Natural killer cell (primary cell): ENCODE measurements around the gene SAMM50. TPM values are rescaled to one million over a fixed set of nuclear protein-coding genes. Genes with fewer than 3 reads are reported as not detected.

ENCODE experiments used
- ATAC-seq, 3 donors: fragments of 150-1000 bp in 2 of 3; fragments of 200-7000 bp in 1 of 3; cut with Tn5 transposase; 1 replicate in 1 of 3; 2 replicates in 2 of 3; pipeline ENCODE4 v1.10.0; 2021; ENCODE audit warnings: mild to moderate bottlenecking in 2 of 3, moderate library complexity in 2 of 3
- DNase-seq, 2 donors: peaks; one replicate each; pipeline versions ENCODE4 v3.0.0 to v3.0.0-alpha.2; 2013 to 2021; ENCODE audit warnings: mixed read lengths in 1 of 2
- H3K27ac ChIP-seq: one replicate; pipeline ENCODE4 v1.5.1; 2013; ENCODE audit warnings: mild to moderate bottlenecking, low read length
- H3K27me3 ChIP-seq: one replicate; pipeline ENCODE4 v1.6.1; 2013; ENCODE audit warnings: low read length; ENCODE audit not compliant: control insufficient read depth, insufficient read depth
- H3K36me3 ChIP-seq: one replicate; pipeline ENCODE4 v1.6.1; 2013; ENCODE audit warnings: low read length; ENCODE audit not compliant: control insufficient read depth, insufficient read depth
- H3K4me1 ChIP-seq: one replicate; pipeline ENCODE4 v1.6.1; 2013; ENCODE audit warnings: low read length; ENCODE audit not compliant: control insufficient read depth, insufficient read depth
- H3K4me3 ChIP-seq: one replicate; pipeline ENCODE4 v1.5.1; 2013; ENCODE audit warnings: low read length
- H3K9me3 ChIP-seq: one replicate; pipeline ENCODE4 v1.6.1; 2013; ENCODE audit warnings: low read length; ENCODE audit not compliant: control insufficient read depth, insufficient read depth
- H3K27ac Mint-ChIP-seq, 2 donors: one replicate each; pipeline ENCODE4 v1.8.0; 2022; ENCODE audit warnings: mild to moderate bottlenecking in 2 of 2, mixed read lengths in 2 of 2, moderate library complexity in 1 of 2
- H3K27me3 Mint-ChIP-seq, 2 donors: one replicate each; pipeline ENCODE4 v1.8.0; 2022; ENCODE audit warnings: low read depth in 2 of 2, mixed read lengths in 2 of 2
- H3K36me3 Mint-ChIP-seq: one replicate; pipeline ENCODE4 v1.8.0; 2022; ENCODE audit warnings: mixed read lengths
- H3K4me1 Mint-ChIP-seq, 2 donors: one replicate each; pipeline ENCODE4 v1.8.0; 2022; ENCODE audit warnings: mixed read lengths in 2 of 2
- H3K4me3 Mint-ChIP-seq: one replicate; pipeline ENCODE4 v1.8.0; 2022; ENCODE audit warnings: mild to moderate bottlenecking, moderate library complexity, mixed read lengths
- H3K9me3 Mint-ChIP-seq, 2 donors: one replicate each; pipeline ENCODE4 v1.8.0; 2022; ENCODE audit warnings: mixed read lengths in 2 of 2
- WGBS: methylation state at CpG from one replicate; pipeline ENCODE4 v1.1.7; 2013; ENCODE audit warnings: missing lambda C conversion rate; ENCODE audit not compliant: insufficient coverage; 5-methylcytosine and 5-hydroxymethylcytosine counted together
- intact Hi-C: fragments of 100-400 bp; cut with micrococcal nuclease; formaldehyde crosslinking; loops from one replicate; pipeline ENCODE4 v1.14.2; 2022
- total RNA-seq, 4 donors: library from RNA; stranded (reverse); fragments of 120-200 nt in 1 of 4; gene quantifications; one replicate each; pipeline versions ENCODE4 v1.2.3 to v1.2.4, GENCODE V29; 2013 to 2022
- TF ChIP-seq, protein P1 (sequence below): fragments of 200-600 bp; IDR thresholded peaks from one replicate; pipeline ENCODE4 v1.8.0; 2022; ENCODE audit warnings: antibody characterized with exemption

Gene SAMM50
- total RNA-seq, 3 donors from 2014 or later (not counting 1 experiment from before 2014, with no cell fraction given): 25.9 to 30.6 (median 29.7) TPM

DNA sequence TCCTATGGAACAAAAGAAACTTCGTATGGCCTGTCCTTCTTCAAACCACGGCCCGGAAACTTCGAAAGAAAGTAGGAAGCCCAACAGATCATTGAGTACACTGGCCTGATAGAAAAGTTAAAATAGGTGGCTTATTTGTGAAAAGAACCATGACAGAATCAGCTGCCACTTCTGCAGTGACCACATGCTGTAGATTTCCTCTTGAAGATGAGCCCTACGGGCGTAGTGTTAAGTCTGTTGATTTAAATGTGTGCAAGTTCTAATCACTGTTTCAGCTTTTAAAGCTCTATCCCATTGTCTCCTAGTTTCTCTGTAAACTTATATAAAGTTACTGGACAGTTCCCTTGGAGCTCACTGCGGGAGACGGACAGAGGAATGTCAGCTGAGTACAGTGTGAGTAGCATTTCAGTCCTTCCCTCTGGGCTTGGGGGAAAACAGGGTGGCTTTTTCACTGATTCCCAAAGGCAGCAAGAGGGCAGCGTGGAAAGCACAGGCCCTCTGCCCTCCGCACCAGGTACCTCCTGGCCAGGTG, 17.8 kb downstream of the SAMM50 start:
- Histone ChIP-seq H3K9me3 (no peaks in the 10 kb centered on the region), H3K4me3 (no peak overlapping the region), H3K27me3 (no peaks in the 10 kb centered on the region), H3K36me3 (peaks cover 76% of the 10 kb centered on the region), H3K4me1 (peaks cover 4% of the 10 kb centered on the region), H3K27ac (no peak overlapping the region)
- no peak for DNase-seq
- H3K27ac Mint-ChIP-seq: no peak overlapping the region
- no peaks in the 10 kb centered on the region for H3K9me3 Mint-ChIP-seq
- WGBS: 97% methylated on average over 10 of the region's 10 CpGs
- TF ChIP-seq, protein P1, sequence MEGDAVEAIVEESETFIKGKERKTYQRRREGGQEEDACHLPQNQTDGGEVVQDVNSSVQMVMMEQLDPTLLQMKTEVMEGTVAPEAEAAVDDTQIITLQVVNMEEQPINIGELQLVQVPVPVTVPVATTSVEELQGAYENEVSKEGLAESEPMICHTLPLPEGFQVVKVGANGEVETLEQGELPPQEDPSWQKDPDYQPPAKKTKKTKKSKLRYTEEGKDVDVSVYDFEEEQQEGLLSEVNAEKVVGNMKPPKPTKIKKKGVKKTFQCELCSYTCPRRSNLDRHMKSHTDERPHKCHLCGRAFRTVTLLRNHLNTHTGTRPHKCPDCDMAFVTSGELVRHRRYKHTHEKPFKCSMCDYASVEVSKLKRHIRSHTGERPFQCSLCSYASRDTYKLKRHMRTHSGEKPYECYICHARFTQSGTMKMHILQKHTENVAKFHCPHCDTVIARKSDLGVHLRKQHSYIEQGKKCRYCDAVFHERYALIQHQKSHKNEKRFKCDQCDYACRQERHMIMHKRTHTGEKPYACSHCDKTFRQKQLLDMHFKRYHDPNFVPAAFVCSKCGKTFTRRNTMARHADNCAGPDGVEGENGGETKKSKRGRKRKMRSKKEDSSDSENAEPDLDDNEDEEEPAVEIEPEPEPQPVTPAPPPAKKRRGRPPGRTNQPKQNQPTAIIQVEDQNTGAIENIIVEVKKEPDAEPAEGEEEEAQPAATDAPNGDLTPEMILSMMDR: no peak
- peaks cover 6 to 7% of the 10 kb centered on the region in 2 donors for H3K4me1 Mint-ChIP-seq
- no peak overlapping the region for H3K4me3 Mint-ChIP-seq
- peaks cover 8% of the 10 kb centered on the region for H3K36me3 Mint-ChIP-seq
- H3K27me3 Mint-ChIP-seq: no peaks in the 10 kb centered on the region
- ATAC-seq: no peak
- intact Hi-C loops: no loop called here

DNA sequence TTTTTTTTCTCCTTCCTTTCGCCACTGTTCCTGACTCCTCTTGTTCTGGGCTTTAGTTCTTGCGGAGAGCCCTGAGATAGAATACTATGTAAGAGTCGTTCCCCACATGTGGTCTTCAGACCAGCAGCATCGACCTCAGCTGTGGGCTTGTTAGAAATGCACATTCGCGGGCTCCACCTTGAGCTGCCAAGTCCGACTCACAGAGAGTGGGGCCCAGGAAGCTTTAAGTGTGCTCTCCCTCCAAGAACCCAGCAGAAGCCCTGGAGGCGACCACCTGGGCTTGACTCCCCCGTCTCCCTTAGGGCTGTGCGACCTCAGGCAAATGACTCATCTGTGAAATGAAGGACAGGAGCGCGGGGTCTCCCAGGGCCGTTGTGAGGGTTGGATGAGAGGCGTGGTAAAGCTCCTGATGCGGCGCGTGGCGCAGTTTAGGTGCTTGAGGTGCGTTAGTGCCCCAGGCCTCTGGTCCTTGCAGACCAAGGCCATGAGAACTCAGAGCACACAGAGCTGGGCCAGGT, 18.8 kb downstream of the SAMM50 start:
- H3K27ac Mint-ChIP-seq: no peak overlapping the region

DNA sequence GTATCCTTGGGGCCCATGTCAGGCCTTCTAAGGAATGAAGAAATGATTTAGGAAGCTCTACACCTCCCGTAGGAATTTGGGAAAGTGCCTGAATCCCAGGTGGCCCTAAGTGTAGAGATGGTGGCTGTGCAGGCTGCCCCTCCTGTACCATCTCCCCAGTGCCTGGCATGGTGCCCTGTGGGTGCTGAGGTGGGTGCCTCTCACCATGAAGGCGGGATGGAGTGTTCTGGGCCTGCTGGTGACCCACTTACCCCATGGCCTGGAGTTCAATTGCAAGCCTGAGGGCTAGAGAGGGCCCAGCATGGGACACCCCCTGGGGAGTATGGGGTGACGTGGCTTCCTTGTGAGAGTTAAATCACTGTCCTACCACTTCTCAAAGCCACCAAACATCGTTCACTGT, 19.8 kb downstream of the SAMM50 start:
- peaks cover 0 to 6% of the 10 kb centered on the region in 2 donors for H3K4me1 Mint-ChIP-seq
- peaks cover 73% of the 10 kb centered on the region for H3K36me3 ChIP-seq
- no peaks in the 10 kb centered on the region for H3K27me3 Mint-ChIP-seq
- ATAC-seq (no peak), DNase-seq (no peak)
- H3K4me1 ChIP-seq: peaks cover 3% of the 10 kb centered on the region
- no peak overlapping the region for H3K27ac Mint-ChIP-seq
- H3K4me3 ChIP-seq: no peak overlapping the region
- no peaks in the 10 kb centered on the region for H3K9me3 ChIP-seq
- TF ChIP-seq, protein P1: no peak
- WGBS: 91% methylated on average over 3 of the region's 4 CpGs
- no peak overlapping the region for H3K27ac ChIP-seq
- peaks cover 8% of the 10 kb centered on the region for H3K36me3 Mint-ChIP-seq
- H3K4me3 Mint-ChIP-seq: no peak overlapping the region
- H3K27me3 ChIP-seq: no peaks in the 10 kb centered on the region
- H3K9me3 Mint-ChIP-seq: no peaks in the 10 kb centered on the region
- intact Hi-C loops: no loop called here

More for the DNA sequence above, 18.8 kb downstream of the SAMM50 start:
- intact Hi-C loops: no loop called here
- Histone ChIP-seq H3K27ac (no peak overlapping the region), H3K36me3 (peaks cover 73% of the 10 kb centered on the region), H3K9me3 (no peaks in the 10 kb centered on the region), H3K27me3 (no peaks in the 10 kb centered on the region), H3K4me1 (peaks cover 4% of the 10 kb centered on the region), H3K4me3 (no peak overlapping the region)
- no peak overlapping the region for H3K4me3 Mint-ChIP-seq
- H3K27me3 Mint-ChIP-seq: no peaks in the 10 kb centered on the region
- peaks cover 6 to 7% of the 10 kb centered on the region in 2 donors for H3K4me1 Mint-ChIP-seq
- 95% methylated on average over 19 of the region's 19 CpGs for WGBS
- TF ChIP-seq, protein P1: no peak
- peaks cover 8% of the 10 kb centered on the region for H3K36me3 Mint-ChIP-seq
- no peaks in the 10 kb centered on the region for H3K9me3 Mint-ChIP-seq
- DNase-seq (no peak), ATAC-seq (no peak)
